Mesenchymal stem cell (in vitro differentiated cells and primary cell): ENCODE measurements around the gene RAB11B.
"Not testable (repeated sequence)": the region's sequence is repeated elsewhere in the genome, so short reads cannot be mapped to it uniquely, and the experiment has no call there.

Source experiments
- DNase-seq: peaks from one replicate; pipeline ENCODE4 v3.0.0-alpha.2; 2013
- H2AFZ ChIP-seq: one replicate; pipeline ENCODE4 v1.6.1; 2013; ENCODE audit warnings: low read depth, mild to moderate bottlenecking, control low read depth, inconsistent platforms, low read length, moderate library complexity
- H2AK5ac ChIP-seq: 2 replicates; pipeline ENCODE4 v1.6.1; 2013; ENCODE audit warnings: low read length, moderate library complexity, mild to moderate bottlenecking, inconsistent platforms; ENCODE audit not compliant: severe bottlenecking
- H2BK120ac ChIP-seq: one replicate; pipeline ENCODE4 v1.6.1; 2013; ENCODE audit warnings: low read depth, mild to moderate bottlenecking, inconsistent platforms, low read length, moderate library complexity
- H2BK12ac ChIP-seq, 2 experiments: one replicate each; pipeline ENCODE4 v1.6.1; 2013; ENCODE audit warnings: inconsistent platforms in 2 of 2, low read length in 2 of 2, mild to moderate bottlenecking in 2 of 2, moderate library complexity in 2 of 2, control low read depth in 1 of 2
- H2BK15ac ChIP-seq: one replicate; pipeline ENCODE4 v1.6.1; 2013; ENCODE audit warnings: mild to moderate bottlenecking, low read depth, inconsistent platforms; ENCODE audit not compliant: poor library complexity, severe bottlenecking
- H2BK5ac ChIP-seq: 2 replicates; pipeline ENCODE4 v1.6.1; 2013; ENCODE audit warnings: low read depth, mild to moderate bottlenecking, low read length, control low read depth, inconsistent platforms; ENCODE audit not compliant: poor library complexity, severe bottlenecking
- H3K14ac ChIP-seq, 2 experiments: one replicate each; pipeline ENCODE4 v1.6.1; 2013; ENCODE audit warnings: inconsistent platforms in 2 of 2, low read length in 2 of 2, control low read depth in 1 of 2, mild to moderate bottlenecking in 1 of 2, moderate library complexity in 1 of 2
- H3K18ac ChIP-seq, 2 experiments: one replicate each; pipeline ENCODE4 v1.6.1; 2013; ENCODE audit warnings: inconsistent platforms in 2 of 2, low read length in 2 of 2, control low read depth in 1 of 2, low read depth in 1 of 2, mild to moderate bottlenecking in 1 of 2
- H3K23ac ChIP-seq, 2 experiments: one replicate each; pipeline ENCODE4 v1.6.1; 2013; ENCODE audit warnings: inconsistent platforms in 2 of 2, low read length in 2 of 2, mild to moderate bottlenecking in 2 of 2, moderate library complexity in 2 of 2, control low read depth in 1 of 2
- H3K27ac ChIP-seq: 2 replicates; pipeline ENCODE4 v1.5.1; 2013; ENCODE audit warnings: mild to moderate bottlenecking, moderate library complexity, low read length, control low read depth, inconsistent platforms; ENCODE audit not compliant: poor library complexity, severe bottlenecking
- H3K27me3 ChIP-seq, 2 experiments: 2 replicates each; pipeline versions ENCODE4 v1.6.1 to v1.7.0; 2013; ENCODE audit warnings: low read length in 2 of 2, mild to moderate bottlenecking in 2 of 2, moderate library complexity in 2 of 2, control low read depth in 1 of 2, inconsistent platforms in 1 of 2; ENCODE audit not compliant: control insufficient read depth in 1 of 2, insufficient read depth in 1 of 2
- H3K36me3 ChIP-seq, 2 experiments: 2 replicates each; pipeline versions ENCODE4 v1.6.1 to v1.7.0; 2013; ENCODE audit warnings: low read length in 2 of 2, control low read depth in 1 of 2, inconsistent platforms in 1 of 2, low read depth in 1 of 2, mild to moderate bottlenecking in 1 of 2; ENCODE audit not compliant: insufficient read depth in 2 of 2, control insufficient read depth in 1 of 2
- H3K4ac ChIP-seq, 2 experiments: one replicate each; pipeline ENCODE4 v1.6.1; 2013; ENCODE audit warnings: inconsistent platforms in 2 of 2, low read length in 2 of 2, mild to moderate bottlenecking in 2 of 2, moderate library complexity in 2 of 2, control low read depth in 1 of 2, low read depth in 1 of 2
- H3K4me1 ChIP-seq: 2 replicates; pipeline ENCODE4 v1.6.1; 2013; ENCODE audit warnings: low read depth, low read length, control low read depth; ENCODE audit not compliant: control insufficient read depth, insufficient read depth
- H3K4me2 ChIP-seq: 2 replicates; pipeline ENCODE4 v1.6.1; 2013; ENCODE audit warnings: low read length, mild to moderate bottlenecking, inconsistent platforms; ENCODE audit not compliant: poor library complexity, severe bottlenecking
- H3K4me3 ChIP-seq, 2 experiments: 2 replicates each; pipeline versions ENCODE4 v1.5.1 to v1.7.0; 2013; ENCODE audit warnings: low read length in 2 of 2, mild to moderate bottlenecking in 2 of 2, control low read depth in 1 of 2, low read depth in 1 of 2; ENCODE audit not compliant: insufficient read depth in 1 of 2
- H3K79me1 ChIP-seq: replicated peaks from 2 replicates; pipeline ENCODE4 v1.6.1; 2013; ENCODE audit warnings: mild to moderate bottlenecking, control low read depth, low read length, inconsistent platforms; ENCODE audit not compliant: poor library complexity, severe bottlenecking
- H3K9ac ChIP-seq: 2 replicates; pipeline ENCODE4 v1.7.0; 2013; ENCODE audit warnings: mild to moderate bottlenecking, low read length, moderate library complexity
- H3K9me3 ChIP-seq: 2 replicates; pipeline ENCODE4 v1.7.0; 2013; ENCODE audit warnings: mild to moderate bottlenecking, low read length; ENCODE audit not compliant: control insufficient read depth
- H4K8ac ChIP-seq: one replicate; pipeline ENCODE4 v1.6.1; 2013; ENCODE audit warnings: inconsistent platforms, mild to moderate bottlenecking, low read length, moderate library complexity
- H4K91ac ChIP-seq: one replicate; pipeline ENCODE4 v1.6.1; 2013; ENCODE audit warnings: mild to moderate bottlenecking, low read length, inconsistent platforms
- WGBS: methylation state at CpG from one replicate; pipeline ENCODE4 v1.1.7; 2013; ENCODE audit warnings: mixed read lengths; 5-methylcytosine and 5-hydroxymethylcytosine counted together

Gene RAB11B

DNA sequence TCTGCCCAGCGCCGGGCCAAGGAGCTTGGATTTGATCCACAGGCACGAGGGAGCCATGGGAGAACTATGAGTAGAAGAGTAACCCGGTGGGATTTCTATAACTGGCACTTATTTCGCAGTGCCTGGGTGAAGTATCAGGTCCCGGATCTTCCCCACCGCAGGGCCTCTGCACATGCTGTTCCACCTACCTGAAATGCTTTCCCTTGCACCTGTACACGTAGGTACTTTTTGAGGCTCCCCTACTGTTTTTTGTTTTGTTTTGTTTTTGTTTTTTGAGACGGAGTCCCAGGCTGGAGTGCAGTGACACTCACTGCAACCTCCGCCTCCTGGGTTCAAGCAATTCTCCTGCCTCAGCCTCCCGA is 46.7 kb upstream of the RAB11B start:
- Histone ChIP-seq H2AFZ (peak overlapping the region; percentile 39), H3K27ac (no peak overlapping the region), H3K18ac (peak overlapping the region in 1 of 2 experiments; percentile 5), H4K8ac (no peak overlapping the region), H2BK15ac (no peak overlapping the region), H3K9me3 (no peaks in the 10 kb centered on the region), H3K23ac (no peak overlapping the region), H3K36me3 (no peaks in the 10 kb centered on the region), H3K27me3 (peaks cover 21 to 45% of the 10 kb centered on the region in 2 experiments), H2AK5ac (no peak overlapping the region), H2BK12ac (no peak overlapping the region), H3K4me2 (peak overlapping the region; percentile 71), H4K91ac (peak overlapping the region; percentile 12), H3K9ac (no peak overlapping the region), H3K4me3 (peak overlapping the region in 1 of 2 experiments; percentile 66), H3K14ac (no peak overlapping the region), H2BK120ac (no peak overlapping the region), H2BK5ac (no peak overlapping the region), H3K4ac (no peak overlapping the region), H3K4me1 (peaks cover 18% of the 10 kb centered on the region), H3K79me1 (no peaks in the 10 kb centered on the region)
- DNase-seq, result no peak
- 55% methylated on average over 10 of the region's 11 CpGs for WGBS

DNA sequence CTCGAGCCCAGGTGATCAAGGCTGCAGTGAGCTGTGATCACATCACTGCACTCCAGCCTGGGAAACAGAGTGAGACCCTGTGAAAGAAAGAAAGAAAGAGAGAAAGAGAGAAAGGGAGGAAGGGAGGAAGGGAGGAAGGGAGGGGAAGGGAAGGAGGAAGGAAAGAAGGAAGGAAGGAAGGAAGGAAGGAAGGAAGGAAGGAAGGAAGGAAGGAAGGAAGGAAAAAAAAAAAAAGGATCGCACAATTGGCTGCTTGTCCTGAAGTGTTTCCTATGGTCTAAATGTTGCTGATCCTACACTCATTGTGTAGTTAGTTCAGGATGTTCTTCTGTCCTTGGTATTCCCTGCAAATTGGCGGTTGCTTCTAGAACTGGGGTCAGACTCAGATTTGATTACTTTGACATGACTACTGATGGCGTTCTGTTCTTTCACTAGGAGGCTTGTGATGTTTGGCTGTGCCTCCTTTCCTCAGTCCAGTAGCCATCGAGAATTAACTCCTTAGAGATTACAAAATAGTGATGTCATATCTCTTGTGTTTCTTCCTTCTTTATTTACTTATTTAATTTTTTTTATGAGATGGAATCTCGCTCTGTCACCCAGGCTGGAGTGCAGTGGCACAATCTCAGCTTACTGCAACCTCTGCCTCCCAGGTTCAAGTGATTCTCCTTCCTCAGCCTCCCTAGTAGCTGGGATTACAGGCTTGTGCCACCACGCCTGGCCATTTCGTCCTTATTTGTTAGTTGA is 40.4 kb upstream of the RAB11B start:
- H3K14ac ChIP-seq, H3K4me3 ChIP-seq, H3K4me1 ChIP-seq, H3K9me3 ChIP-seq, H2BK120ac ChIP-seq, H2BK12ac ChIP-seq, H2AFZ ChIP-seq, DNase-seq, H2AK5ac ChIP-seq, H3K4ac ChIP-seq, H3K9ac ChIP-seq, H3K4me2 ChIP-seq, H3K23ac ChIP-seq, H3K18ac ChIP-seq, H4K91ac ChIP-seq, H2BK5ac ChIP-seq, H3K27ac ChIP-seq, H4K8ac ChIP-seq, H2BK15ac ChIP-seq, H3K36me3 ChIP-seq, H3K79me1 ChIP-seq, H3K27me3 ChIP-seq: not testable (repeated sequence)
- 81% methylated on average over 5 of the region's 8 CpGs for WGBS

DNA sequence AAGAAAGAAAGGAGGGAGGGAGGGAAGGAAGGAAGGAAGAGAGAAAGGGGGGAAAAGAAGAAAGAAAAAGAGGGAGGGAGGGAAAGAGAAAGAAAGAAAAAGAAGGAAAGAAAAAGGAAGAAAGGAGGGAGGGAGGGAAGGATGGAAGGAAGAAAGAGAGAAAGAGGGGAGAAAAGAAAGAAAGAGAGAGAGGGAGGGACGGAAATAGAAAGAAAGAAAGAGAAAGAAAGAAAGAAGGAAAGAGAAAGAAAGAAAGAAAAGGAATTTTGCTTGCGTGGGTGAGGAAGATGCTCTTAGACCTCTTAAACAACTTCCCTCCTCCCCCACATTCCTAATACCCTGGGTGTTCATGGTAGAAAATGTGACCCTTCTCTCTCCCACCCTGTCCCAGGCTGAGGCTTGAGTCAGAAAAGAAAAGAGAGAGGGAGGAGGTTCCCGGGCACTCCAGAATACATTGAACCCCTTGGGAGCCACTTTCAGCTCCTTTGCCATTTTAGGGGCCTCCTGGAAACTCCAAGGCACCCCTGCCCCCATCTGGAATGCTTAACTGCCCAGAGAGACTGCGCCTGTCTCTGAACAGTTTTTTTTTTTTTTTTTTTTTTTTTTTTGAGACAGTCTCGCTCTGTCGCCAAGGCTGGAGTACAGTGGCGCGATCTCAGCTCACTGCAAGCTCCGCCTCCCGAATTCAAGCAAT is 37.9 kb upstream of the RAB11B start:
- Histone ChIP-seq H4K8ac (no peak overlapping the region), H2BK120ac (peak overlapping the region; percentile 42), H3K18ac (no peak overlapping the region), H3K79me1 (no peaks in the 10 kb centered on the region), H2AK5ac (no peak overlapping the region), H2AFZ (peak overlapping the region; percentile 39), H3K4me1 (peaks cover 14% of the 10 kb centered on the region), H3K9me3 (no peaks in the 10 kb centered on the region), H2BK12ac (no peak overlapping the region), H3K14ac (no peak overlapping the region), H2BK15ac (no peak overlapping the region), H3K36me3 (no peaks in the 10 kb centered on the region), H3K4ac (no peak overlapping the region), H4K91ac (no peak overlapping the region), H3K23ac (no peak overlapping the region), H2BK5ac (no peak overlapping the region), H3K9ac (peak overlapping the region; percentile 69), H3K4me2 (peak overlapping the region; percentile 41), H3K27ac (no peak overlapping the region), H3K27me3 (no peaks in the 10 kb centered on the region), H3K4me3 (peak overlapping the region in 1 of 2 experiments; percentile 64)
- WGBS, result 35% methylated on average over 5 of the region's 10 CpGs
- DNase-seq, result peak; percentile 65

DNA sequence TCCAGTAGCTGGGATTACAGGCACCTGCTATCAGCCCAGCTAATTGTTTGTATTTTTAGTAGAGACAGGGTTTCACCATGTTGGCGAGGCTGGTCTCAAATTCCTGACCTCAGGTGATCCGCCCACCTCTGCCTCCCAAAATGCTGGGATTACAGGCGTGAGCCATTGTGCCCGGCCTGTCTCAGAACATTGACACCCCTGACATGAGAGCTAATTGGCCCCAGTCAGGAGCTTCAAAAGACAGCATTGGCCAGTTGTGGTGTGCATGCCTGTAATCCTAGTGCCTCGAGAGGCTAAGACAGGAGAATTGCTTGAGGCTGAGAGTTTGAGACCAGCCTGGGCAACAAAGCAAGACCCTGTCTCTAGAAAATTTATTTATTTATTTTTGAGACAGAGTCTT is 37.3 kb upstream of the RAB11B start:
- not testable (repeated sequence) for H3K14ac ChIP-seq, H4K8ac ChIP-seq, H2AFZ ChIP-seq, H2BK5ac ChIP-seq, H4K91ac ChIP-seq, H3K9me3 ChIP-seq, H2AK5ac ChIP-seq, H2BK120ac ChIP-seq, H3K79me1 ChIP-seq, H2BK15ac ChIP-seq, H3K27ac ChIP-seq, H3K27me3 ChIP-seq, H3K4ac ChIP-seq, H3K23ac ChIP-seq, H2BK12ac ChIP-seq, DNase-seq, H3K18ac ChIP-seq, H3K36me3 ChIP-seq, H3K4me3 ChIP-seq
- Histone ChIP-seq H3K4me1 (peaks cover 13% of the 10 kb centered on the region), H3K9ac (peak overlapping the region; percentile 69), H3K4me2 (peak overlapping the region; percentile 41)
- WGBS, result 69% methylated on average over 5 of the region's 5 CpGs
